ENCODE measurements around the gene LRRC23.

Gene LRRC23

DNA sequence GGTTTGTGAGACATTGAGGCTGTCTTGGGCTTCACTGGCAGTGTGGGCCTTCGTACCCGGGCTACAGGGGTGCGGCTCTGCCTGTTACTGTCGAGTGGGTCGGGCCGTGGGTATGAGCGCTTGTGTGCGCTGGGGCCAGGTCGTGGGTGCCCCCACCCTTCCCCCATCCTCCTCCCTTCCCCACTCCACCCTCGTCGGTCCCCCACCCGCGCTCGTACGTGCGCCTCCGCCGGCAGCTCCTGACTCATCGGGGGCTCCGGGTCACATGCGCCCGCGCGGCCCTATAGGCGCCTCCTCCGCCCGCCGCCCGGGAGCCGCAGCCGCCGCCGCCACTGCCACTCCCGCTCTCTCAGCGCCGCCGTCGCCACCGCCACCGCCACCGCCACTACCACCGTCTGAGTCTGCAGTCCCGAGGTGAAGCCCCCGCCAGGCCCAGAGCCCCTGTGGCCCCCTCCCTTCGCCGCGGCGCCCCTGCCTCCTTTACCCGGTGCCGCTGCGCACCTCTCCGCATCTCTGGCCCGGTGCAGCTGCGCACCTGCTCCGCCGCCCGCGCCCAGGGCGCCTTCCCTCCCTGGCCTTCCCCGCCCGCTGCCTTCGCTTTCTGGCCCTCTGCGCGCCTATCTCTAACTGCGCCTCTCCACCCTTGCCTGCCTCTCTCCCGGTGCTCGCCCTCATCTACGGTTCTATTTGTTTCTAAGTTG lies 9.8 kb downstream of the LRRC23 start, which contains the start of gene ENO2:
TSS of gene ENO2 (plus strand) at position 335 of the 701 bp plus-strand sequence. CDS start 1,253 bp downstream, outside the sequence.
- H3K27ac Mint-ChIP-seq, result peak within 1 kb of the TSS; percentile 46 to 83 (median 80)
- peaks cover 6% of the 10 kb centered on the region for H3K4me1 Mint-ChIP-seq
- peaks cover 4% of the 10 kb centered on the region for H3K36me3 Mint-ChIP-seq (ENCODE audit: low read depth)
- TF ChIP-seq CTCF (IDR thresholded peaks at IDR 0.05; ENCODE audit: unreplicated experiment in 3 of 3), result no peak
- H3K4me3 Mint-ChIP-seq, result peak within 1 kb of the TSS; percentile 89 to 97 (median 91)
- H3K9me3 Mint-ChIP-seq, result no peaks in the 10 kb centered on the region
- H3K27me3 Mint-ChIP-seq (ENCODE audit: low read depth), result peaks cover 37% of the 10 kb centered on the region

DNA sequence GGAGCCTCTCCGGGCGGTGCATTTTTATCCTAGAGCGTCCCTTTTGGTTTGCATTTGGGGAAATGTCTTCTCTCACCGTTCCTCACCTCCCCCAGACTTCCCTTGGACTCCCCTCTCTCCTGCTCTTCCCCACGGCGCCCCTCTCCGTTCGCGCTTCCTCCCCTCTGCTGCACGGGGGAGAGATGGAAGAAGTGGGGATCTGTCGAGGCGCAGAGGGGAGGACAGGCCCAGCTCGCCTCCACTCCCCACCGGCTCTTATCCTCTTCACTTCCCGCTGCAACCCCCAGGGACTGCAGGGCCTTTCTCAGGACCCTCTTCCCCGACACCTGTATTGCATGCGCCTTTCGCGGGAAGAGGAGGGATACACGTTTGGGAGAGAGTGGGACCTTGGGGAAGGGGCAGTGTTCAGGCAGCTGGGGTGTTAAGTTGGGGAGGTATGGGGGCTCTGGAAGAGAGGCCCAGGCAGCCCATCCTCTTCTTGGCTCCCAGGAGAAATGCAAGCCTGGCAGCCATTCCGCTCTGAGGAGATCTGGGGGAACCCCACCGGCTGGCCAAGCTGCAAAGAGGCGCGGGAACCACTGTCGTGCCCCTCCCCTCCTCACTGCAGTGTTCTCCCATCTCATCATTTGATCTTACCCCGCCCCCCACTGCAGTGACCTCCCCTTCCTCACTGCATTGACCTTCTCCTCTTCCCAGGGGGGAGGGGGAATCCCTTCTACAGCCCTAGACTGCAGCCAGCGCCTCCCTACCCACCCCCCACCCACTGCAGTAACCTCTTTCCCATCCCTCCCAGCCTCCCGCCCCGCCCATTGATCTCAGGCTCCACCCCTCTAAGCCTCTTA lies 10.5 kb downstream of the LRRC23 start:
- H3K27ac Mint-ChIP-seq, result peak overlapping the region; percentile 46 to 83 (median 80)
- H3K27me3 Mint-ChIP-seq (ENCODE audit: low read depth), result peaks cover 37% of the 10 kb centered on the region
- H3K4me3 Mint-ChIP-seq, result peak overlapping the region; percentile 89 to 97 (median 91)
- peaks cover 6% of the 10 kb centered on the region for H3K4me1 Mint-ChIP-seq
- no peaks in the 10 kb centered on the region for H3K9me3 Mint-ChIP-seq
- H3K36me3 Mint-ChIP-seq (ENCODE audit: low read depth), result peaks cover 4% of the 10 kb centered on the region
- TF ChIP-seq CTCF (IDR thresholded peaks at IDR 0.05; ENCODE audit: unreplicated experiment in 3 of 3), result no peak

DNA sequence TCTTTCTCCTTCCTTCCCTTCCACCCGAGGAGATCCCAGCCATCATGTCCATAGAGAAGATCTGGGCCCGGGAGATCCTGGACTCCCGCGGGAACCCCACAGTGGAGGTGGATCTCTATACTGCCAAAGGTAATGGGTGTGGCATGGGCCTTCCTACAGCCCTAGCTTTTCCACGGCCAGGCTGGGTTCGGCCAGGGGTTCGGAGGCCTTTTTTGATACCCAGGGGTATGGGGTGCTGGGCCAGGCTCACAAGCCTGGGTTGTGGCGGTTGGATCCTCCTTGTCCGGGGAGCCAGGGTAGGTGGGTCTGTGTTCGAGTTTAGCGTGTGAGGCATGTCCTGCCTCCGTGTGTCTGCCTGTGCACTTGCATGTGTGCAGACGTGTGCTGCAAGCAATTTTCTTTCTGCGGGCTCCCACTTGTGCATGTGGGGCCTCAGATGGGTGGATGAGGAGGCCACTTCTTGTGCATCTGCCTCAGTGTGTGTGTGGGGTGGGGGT lies 11.2 kb downstream of the LRRC23 start:
- Mint-ChIP-seq H3K4me3 (peak overlapping the region; percentile 72 to 97 (median 89)), H3K9me3 (no peaks in the 10 kb centered on the region), H3K4me1 (peaks cover 6% of the 10 kb centered on the region), H3K27me3 (ENCODE audit: low read depth) (peaks cover 36% of the 10 kb centered on the region), H3K36me3 (ENCODE audit: low read depth) (peaks cover 4% of the 10 kb centered on the region), H3K27ac (no peak overlapping the region)
- TF ChIP-seq CTCF (IDR thresholded peaks at IDR 0.05; ENCODE audit: unreplicated experiment in 3 of 3), result no peak

DNA sequence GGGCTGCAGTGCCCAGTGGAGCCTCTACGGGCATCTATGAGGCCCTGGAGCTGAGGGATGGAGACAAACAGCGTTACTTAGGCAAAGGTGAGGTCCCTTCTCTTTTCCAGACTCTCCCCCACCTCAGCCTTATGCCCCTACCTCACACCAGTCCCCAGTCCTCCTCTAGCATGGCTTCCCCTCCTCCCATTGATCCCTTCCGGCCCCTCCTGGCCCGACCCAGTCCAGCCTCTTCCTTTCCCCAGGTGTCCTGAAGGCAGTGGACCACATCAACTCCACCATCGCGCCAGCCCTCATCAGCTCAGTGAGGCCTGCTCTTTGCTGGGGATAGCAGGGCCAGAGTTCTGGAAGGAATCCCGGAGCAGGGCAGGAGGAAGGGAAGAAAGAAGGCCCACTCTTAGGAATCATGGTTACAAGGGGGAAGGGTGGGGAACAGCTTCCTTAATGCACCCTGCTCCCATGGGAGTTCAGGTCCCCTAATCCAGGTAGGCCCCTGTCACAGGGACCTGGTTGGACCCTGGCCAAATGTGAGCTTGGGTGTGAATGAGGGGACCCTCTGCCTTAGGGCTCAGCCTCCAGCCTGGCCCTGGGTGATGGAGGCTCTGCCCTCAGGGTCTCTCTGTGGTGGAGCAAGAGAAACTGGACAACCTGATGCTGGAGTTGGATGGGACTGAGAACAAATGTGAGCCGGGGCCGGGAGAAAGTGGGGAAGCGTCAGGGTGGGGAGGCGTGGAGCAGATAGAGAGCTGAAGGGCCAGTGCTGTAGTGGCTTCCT lies 12.0 kb downstream of the LRRC23 start:
- TF ChIP-seq CTCF (IDR thresholded peaks at IDR 0.05; ENCODE audit: unreplicated experiment in 3 of 3), result no peak
- peak overlapping the region; percentile 50 to 97 (median 74) for H3K4me3 Mint-ChIP-seq
- peaks cover 4% of the 10 kb centered on the region for H3K36me3 Mint-ChIP-seq (ENCODE audit: low read depth)
- no peaks in the 10 kb centered on the region for H3K9me3 Mint-ChIP-seq
- H3K27ac Mint-ChIP-seq, result no peak overlapping the region
- H3K27me3 Mint-ChIP-seq (ENCODE audit: low read depth), result peaks cover 29% of the 10 kb centered on the region
- peaks cover 6% of the 10 kb centered on the region for H3K4me1 Mint-ChIP-seq

DNA sequence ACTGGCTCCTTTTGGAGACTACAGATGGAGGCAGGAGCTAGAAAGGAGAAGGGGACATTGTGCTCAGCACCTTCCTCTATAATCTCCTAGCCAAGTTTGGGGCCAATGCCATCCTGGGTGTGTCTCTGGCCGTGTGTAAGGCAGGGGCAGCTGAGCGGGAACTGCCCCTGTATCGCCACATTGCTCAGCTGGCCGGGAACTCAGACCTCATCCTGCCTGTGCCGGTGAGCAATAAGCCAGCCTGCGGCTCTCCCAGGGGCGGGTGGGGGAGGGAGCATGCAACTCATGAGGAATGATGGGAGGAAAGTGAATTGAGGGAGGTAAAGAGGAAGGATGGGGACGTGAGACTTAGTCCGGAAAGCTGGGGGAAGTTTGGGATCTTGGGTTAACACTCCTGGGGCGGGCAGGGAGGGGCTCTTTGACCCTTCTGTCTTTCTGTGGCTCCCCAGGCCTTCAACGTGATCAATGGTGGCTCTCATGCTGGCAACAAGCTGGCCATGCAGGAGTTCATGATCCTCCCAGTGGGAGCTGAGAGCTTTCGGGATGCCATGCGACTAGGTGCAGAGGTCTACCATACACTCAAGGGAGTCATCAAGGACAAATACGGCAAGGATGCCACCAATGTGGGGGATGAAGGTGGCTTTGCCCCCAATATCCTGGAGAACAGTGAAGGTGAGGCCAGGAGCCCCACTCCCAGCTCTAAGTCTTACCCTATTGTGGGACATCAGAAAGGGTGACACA lies 13.0 kb downstream of the LRRC23 start:
- Mint-ChIP-seq H3K9me3 (no peaks in the 10 kb centered on the region), H3K36me3 (ENCODE audit: low read depth) (peaks cover 4% of the 10 kb centered on the region), H3K27me3 (ENCODE audit: low read depth) (peaks cover 25% of the 10 kb centered on the region), H3K4me3 (no peak overlapping the region), H3K27ac (no peak overlapping the region), H3K4me1 (peaks cover 6% of the 10 kb centered on the region)
- TF ChIP-seq CTCF (IDR thresholded peaks at IDR 0.05; ENCODE audit: unreplicated experiment in 3 of 3), result no peak

Data from nephron (organoid).